DMS114 treated with DMSO at 0.1 percent for 48 hours (cell line): Measurements from ENCODE around the gene FUBP3.

Experiments used
- DNase-seq: peaks from one replicate; lab custom pipeline; 2025; ENCODE audit not compliant: unreplicated experiment; lab: John Stamatoyannopoulos, UW

FUBP3 gene, protein sequence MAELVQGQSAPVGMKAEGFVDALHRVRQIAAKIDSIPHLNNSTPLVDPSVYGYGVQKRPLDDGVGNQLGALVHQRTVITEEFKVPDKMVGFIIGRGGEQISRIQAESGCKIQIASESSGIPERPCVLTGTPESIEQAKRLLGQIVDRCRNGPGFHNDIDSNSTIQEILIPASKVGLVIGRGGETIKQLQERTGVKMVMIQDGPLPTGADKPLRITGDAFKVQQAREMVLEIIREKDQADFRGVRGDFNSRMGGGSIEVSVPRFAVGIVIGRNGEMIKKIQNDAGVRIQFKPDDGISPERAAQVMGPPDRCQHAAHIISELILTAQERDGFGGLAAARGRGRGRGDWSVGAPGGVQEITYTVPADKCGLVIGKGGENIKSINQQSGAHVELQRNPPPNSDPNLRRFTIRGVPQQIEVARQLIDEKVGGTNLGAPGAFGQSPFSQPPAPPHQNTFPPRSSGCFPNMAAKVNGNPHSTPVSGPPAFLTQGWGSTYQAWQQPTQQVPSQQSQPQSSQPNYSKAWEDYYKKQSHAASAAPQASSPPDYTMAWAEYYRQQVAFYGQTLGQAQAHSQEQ

GRCh38 chr9:130578865-130579737 lies at the start of gene FUBP3:
Gene FUBP3, plus strand, starts transcription at chr9:130579577. Its CDS starts 104 bp downstream, at chr9:130579681.
- peak; percentile 65 for DNase-seq

DNA sequence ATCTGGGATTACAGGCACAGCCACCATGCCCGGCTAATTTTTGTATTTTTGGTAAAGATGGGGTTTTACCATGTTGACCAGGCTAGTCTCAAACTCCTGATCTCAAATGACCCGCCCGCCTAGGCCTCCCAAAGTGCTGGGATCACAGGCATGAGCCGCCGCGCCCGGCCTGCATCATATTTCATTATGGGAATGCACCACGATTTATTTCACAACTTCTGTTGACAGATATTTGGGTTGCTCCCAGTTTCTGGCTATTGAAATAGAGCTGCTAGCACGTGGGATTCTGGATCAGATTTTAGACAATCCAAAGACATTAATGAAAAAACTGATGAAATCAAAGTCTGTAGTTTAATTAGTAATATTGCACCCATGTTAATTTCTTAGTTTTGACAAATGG lies 48.4 kb upstream of the FUBP3 start:
- no peak for DNase-seq

- no peak for DNase-seq
These were observed 47.7 kb upstream of the FUBP3 start for GRCh38 chr9:130531670-130532069.

DNA sequence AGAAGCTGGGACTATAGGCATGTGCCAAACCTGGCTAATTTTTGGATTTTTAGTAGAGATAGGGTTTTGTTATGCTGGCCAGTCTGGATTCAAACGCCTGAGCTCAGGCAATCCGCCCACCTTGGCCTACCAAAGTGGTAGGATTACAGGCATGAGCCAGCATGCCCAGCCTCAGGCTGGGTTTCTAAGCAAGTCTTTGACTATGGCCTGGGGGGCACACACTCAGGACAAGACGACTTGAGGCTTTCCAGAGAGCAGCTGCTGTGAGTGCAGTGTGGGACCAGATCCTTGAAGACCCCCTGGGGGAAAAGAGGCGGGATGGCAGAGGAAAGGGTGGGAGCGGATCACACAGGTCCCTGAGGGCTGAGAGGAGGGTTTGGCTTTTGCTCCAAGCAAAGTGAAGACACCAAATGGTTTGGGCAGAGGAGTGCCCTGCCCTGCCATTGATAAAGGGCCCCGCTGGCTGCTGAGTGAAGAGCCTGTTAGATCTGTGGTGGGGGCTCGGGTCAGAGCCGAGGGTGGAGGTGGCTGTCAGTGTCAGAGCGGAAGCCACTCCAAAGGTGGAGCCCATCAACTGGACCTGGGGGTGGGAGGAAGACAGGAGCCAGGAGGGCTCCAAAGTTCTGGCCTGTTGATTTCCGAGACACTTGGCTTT lies 46.8 kb upstream of the FUBP3 start:
- DNase-seq: no peak

DNA sequence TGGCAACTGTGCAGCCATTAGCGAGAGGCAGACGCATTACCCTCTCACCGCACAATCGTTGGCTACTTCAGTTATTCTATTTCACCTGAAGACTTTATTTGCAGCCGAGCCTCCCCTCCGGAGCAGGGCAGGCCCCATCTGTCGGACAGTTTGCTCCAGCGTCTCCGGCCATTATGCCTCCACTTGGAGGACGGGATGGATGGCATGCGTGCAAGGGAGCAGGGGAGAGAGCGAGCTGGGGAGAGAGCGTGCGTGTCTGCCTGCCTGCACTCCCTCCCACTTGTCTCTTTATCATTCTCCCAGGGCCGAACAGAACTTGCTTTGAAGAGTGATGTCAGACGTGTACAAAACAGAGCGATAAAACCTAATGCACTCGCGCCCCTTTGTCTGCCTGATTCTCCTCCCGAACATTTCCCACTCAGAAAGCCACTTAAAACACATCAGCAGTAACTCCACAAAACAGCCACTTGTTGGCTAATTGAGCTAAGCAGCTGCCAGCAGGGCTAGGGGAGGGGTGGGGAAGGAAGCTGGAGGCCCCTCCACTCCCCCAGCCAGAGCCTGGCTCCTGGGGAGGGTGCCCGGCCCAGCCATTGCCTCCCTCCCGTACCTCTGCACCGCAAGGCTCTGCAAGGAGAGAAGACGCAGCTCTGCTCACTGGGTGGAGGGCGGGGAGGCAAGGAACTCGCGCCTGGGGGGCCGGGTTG lies 43.4 kb upstream of the FUBP3 start:
- no peak for DNase-seq

GRCh38 chr9:130536701-130537107 lies 42.7 kb upstream of the FUBP3 start:
- DNase-seq: no peak

DNA sequence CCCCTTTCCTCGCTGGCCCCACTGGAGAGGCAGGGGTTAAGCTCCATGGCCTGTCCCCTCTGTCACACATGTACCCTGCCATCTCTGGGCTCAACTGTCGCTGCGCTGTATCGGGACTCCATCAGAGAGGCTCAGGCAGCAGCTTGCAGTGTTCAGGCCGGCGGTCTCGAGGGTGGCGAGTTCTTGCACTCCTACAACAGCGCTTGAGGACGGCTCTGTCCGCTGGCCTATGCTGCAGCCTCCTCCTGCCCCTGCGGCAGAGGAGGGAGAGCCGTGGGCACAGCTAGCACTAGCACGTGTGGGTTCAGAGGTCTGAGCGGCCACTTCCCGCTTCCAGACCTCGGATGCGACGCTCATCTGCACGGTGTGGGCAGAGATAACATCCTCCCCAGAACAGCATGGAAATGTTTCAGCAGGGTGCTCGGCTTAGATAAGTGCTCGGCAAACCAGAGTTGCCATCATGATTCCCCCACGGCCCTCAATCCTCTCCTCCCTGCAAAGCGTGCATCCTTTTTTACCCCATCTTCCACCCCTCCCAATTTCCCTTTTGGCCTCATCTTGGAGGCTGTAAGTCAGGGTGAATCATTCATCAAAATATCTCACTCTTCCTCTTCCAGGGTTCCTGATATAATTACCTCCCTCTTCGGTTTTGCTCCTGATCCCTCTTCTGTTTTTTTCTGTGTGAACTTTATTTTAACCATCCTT lies 41.9 kb upstream of the FUBP3 start:
- DNase-seq: no peak

DNA sequence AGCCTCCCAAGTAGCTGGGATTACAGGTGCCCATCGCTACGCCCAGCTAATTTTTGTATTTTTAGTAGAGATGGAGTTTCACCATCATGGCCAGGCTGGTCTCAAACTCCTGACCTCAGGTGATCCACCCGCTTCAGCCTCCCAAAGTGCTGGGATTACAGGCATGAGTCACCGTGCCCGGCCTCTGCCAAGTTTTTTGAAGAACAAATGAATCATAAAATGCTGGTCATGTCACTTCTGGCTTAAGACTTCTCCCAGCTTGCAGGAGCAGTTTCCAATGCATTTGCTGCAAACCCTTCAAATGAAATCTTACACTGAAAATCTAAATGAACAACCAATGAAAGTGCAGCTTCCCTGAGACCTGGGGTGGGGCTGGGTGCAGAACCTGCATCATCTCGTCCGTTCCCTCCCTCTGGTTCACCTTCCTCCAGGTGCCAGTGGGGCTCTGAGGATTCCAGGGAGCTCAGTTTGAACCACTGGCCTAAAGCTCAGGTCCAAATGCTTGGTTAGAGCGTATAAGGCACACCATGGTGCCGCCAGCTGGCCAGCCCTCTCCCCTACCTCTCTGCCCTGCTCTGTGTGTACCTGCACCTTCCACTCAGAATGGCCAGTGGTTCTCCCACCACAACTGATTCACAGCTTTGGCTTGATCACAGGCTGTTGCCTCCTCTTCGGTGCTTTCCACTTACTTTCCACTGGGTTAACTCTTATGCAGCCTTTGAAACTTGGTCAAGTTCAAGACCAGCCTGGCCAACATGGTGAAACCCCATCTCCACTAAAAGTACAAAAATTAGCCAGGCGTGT lies 39.8 kb upstream of the FUBP3 start:
- DNase-seq: no peak

- DNase-seq: no peak
These were observed 37.8 kb upstream of the FUBP3 start for GRCh38 chr9:130541533-130541932.

DNA sequence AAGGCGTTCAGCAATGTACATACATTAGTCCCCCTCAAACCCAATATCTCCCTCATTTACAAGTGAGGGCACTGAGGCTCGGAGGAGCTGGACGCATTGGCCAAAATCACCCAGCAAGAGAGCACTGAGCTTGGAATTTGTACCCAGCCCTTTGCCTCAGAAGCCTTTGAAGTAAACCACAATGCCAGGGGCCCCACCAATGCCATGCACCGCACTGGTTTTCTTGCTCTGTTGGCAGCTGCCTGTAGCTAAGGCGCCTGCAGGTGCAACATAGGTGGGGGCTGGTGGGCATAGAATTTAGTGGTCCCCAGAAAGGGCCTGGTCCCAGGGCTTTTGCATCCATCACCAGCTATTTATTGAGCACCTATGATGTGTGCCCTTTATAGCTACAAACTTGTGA lies 37.3 kb upstream of the FUBP3 start:
- DNase-seq: no peak

DNA sequence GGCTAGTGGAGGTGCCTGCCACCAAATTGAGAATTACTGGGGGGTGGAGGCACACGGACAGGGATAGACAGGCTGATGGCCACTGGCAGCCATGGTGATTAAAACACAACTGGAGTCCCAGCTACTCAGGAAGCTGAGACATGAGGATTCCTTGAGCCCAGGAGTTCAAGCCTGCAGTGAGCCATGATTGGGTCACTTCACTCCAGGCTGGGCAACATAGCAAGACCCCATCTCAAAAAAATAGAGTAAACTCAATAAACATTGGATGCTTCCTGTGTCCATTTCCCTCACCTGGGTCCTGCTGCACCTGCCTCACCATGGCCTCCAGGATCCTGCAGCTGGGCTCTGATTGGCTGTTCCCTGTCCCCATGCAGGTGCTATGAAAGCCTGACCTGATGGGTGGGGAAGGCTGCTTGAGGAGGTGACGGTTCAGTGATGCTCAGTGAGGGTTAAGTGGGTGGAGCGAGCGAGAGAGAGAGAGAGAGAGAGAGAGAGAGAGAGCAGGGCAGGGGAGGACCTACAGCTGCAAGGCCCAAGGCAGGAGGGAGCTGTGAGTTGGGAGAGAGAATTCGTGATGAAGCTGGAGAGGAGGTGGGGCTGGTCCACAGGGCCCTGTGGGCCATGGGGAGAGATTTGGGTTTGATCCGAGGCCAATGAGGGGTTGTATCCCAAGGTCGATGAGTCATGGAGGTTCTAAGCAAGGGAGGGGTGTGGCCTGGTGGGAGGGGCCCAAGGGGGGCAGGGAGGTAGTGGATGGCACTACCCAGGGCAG lies 36.7 kb upstream of the FUBP3 start:
- DNase-seq: no peak

GRCh38 chr9:130543368-130543767 lies 36.0 kb upstream of the FUBP3 start:
- DNase-seq: no peak

DNA sequence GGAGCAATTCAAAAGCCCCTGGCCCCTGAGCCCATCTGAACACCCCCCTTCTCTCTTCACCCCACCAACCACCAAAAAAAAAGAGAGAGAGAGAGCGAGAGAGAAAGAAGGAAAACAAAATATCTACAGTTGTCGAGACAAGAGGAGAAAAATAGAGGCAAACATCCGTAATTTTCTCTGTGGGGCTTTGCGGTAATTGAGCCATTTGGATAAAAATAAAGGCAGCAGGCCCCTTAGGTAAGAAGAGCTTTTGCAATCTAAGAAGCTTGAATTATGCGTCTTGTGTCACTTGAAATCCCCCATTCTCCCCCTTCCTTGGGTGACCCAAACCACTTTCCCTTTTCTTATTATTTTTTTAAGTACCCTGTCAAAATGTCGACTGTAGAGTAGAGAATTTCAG lies 35.5 kb upstream of the FUBP3 start:
- DNase-seq: no peak

GRCh38 chr9:130544364-130544763 lies 35.0 kb upstream of the FUBP3 start:
- no peak for DNase-seq

DNA sequence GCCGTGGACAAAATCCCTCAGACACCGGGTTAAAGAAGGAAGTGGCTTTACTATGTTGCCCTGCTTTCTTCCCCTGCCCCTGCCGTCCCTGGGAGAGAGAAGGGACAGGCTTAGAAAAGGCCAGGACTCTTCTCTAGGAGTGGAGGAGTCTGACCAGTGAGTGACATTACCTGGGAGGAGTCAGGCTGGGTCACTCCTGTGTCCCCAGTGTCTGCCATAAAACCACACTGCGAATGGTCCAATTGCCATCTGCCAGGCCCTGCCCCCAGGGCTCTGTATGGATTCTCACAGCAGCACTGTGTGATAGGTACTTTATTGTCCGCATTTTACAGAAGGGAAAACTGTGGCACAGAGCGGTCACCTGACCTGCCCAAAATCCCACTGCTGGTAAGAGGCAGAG lies 31.3 kb upstream of the FUBP3 start:
- DNase-seq: no peak

GRCh38 chr9:130549093-130549735 lies 30.2 kb upstream of the FUBP3 start:
- no peak for DNase-seq

DNA sequence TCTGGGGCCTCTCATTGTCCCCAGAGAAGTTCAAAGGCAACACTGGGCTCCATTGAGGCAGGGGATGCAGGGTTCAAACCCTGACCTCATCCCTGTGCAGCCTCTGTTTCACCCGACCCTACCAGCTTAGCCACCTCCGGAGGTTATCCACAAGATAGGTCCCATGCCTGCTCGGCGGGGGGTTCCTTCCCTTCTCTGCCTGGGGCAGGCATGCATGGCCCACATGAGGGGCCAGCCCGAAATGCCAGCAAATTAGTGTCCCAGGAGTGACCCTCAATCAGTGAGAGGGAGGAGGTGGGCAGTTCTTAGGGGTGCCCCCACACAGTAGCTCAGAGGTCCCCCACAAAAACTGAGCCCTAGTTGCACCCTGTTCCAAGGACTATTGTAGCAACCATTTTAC lies 24.8 kb upstream of the FUBP3 start:
- DNase-seq: no peak

DNA sequence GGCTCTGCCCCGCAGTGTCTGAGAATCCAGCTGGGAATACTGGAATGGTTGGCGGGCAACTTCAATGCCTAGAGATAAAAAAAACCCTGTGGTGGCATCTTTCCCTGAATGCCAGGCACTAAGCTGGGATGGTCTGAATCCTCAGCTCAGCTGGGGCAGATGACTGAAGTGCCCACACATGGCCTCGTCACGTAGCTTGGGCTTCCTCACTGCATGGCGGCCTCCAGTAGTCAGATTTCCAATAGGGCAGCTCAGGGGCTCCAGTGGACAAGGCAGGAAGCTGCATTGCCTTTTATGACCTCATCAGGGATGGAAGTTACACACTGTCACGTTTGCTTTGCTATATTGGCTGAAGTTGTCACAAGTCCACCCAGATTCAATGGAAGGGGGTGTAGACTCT lies 24.3 kb upstream of the FUBP3 start:
- no peak for DNase-seq
